DMS114 treated with DMSO at 0.1 percent for 48 hours (cell line): ENCODE data around the gene LGR5.

Source experiments
- DNase-seq: peaks from one replicate; lab custom pipeline; 2025; ENCODE audit not compliant: unreplicated experiment; lab: John Stamatoyannopoulos, UW

LGR5 gene, protein sequence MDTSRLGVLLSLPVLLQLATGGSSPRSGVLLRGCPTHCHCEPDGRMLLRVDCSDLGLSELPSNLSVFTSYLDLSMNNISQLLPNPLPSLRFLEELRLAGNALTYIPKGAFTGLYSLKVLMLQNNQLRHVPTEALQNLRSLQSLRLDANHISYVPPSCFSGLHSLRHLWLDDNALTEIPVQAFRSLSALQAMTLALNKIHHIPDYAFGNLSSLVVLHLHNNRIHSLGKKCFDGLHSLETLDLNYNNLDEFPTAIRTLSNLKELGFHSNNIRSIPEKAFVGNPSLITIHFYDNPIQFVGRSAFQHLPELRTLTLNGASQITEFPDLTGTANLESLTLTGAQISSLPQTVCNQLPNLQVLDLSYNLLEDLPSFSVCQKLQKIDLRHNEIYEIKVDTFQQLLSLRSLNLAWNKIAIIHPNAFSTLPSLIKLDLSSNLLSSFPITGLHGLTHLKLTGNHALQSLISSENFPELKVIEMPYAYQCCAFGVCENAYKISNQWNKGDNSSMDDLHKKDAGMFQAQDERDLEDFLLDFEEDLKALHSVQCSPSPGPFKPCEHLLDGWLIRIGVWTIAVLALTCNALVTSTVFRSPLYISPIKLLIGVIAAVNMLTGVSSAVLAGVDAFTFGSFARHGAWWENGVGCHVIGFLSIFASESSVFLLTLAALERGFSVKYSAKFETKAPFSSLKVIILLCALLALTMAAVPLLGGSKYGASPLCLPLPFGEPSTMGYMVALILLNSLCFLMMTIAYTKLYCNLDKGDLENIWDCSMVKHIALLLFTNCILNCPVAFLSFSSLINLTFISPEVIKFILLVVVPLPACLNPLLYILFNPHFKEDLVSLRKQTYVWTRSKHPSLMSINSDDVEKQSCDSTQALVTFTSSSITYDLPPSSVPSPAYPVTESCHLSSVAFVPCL

DNA sequence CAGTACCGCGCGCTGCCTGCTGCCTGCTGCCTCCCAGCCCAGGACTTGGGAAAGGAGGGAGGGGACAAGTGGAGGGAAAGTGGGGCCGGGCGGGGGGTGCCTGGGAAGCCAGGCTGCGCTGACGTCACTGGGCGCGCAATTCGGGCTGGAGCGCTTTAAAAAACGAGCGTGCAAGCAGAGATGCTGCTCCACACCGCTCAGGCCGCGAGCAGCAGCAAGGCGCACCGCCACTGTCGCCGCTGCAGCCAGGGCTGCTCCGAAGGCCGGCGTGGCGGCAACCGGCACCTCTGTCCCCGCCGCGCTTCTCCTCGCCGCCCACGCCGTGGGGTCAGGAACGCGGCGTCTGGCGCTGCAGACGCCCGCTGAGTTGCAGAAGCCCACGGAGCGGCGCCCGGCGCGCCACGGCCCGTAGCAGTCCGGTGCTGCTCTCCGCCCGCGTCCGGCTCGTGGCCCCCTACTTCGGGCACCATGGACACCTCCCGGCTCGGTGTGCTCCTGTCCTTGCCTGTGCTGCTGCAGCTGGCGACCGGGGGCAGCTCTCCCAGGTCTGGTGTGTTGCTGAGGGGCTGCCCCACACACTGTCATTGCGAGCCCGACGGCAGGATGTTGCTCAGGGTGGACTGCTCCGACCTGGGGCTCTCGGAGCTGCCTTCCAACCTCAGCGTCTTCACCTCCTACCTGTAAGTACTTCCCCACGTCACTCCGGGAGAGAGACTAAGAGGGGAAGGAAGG is at the start of gene LGR5:
Gene LGR5, plus strand, starts transcription at position 186 of the 732 bp plus-strand sequence. Its CDS starts 283 bp downstream, at position 469.
- no peak for DNase-seq

DNA sequence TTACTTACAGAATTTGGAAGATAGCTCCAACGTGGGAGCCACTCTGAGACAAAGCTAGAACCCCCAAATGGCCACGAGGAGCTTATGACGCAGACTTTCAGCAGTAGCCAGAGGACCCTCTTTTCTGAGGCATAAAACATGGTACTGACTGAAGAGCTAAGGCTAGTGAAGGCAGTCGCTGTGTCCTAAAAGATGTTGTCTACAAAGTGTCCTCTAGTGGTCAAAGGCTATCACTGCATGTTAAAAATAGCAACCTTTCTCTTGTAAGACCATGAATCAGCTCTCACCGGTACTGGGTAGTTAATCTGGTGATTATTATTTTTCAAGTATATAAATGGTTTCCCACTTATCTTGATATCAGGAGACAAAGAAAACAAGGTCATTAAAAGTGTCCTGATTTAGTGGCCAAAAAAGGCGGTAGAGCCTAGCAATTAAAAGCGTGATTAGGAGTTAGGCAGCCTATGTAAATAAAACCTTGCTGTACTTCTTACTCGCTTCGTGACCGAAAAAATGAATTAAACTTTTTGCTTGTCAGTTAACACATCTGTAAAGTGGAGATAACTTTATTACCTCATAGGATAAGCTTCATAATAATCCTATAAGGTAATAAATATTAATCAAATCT is 47.0 kb upstream of the LGR5 start:
- DNase-seq, result peak; percentile 71

DNA sequence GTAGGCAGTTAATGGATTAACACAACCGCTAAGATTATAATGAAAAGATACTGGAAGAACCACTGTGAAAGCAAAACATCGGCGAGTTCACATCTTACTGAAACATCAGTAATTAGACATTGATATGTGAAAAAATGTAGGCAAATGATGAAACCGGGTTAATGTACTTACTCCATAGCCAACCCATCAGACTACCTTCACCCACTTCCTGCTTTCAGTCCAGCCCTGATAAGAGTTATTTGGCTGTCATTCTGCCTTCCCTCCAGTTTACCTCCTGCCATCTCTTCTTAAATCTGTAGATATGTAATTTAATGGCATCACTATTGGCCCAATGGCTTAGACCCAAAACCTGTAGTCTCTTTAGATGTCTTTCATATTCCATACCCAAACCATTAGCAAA is 46.0 kb upstream of the LGR5 start:
- no peak for DNase-seq

DNA sequence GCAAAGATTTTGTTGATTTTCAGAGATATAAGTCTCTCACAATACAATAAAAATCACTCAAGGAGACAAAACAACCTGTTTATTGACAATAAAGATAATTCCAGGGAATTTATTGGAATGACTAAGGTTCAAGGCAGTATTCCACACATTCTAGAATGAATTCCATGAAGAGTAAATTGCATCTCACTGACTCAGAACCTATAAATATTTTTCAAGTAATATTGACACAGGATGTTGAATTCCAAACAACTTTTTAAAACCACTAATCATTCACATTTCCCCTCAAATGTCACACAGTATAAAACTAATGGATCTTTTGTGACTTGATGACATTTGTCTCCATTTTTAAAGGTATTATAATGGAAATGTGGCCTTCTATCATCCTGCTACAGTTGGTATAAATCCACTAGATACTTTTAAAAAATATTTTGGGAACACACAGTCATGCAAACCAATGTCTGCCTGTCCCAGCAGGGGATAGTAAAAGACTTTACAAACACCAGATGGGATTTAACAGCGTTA is 42.1 kb upstream of the LGR5 start:
- no peak for DNase-seq

DNA sequence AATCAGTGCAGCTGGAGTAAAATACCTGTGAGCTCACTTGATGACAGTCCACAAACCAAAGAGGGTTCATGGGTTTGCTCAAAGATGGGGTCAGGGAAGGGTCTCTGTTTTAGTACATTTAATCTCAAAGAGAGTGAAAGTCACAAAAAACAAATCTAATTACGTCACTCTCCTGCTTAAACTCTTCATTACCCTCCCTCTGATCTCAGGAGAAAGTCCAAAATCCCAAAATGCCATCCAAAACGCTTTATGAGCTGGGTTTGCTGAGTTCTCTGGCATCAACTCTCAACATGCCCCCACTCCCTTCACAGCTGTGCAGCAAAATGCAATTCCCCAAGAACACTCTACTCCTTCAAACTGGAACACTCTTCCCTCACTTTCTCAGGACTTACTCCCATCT is 40.4 kb upstream of the LGR5 start:
- DNase-seq, result no peak

DNA sequence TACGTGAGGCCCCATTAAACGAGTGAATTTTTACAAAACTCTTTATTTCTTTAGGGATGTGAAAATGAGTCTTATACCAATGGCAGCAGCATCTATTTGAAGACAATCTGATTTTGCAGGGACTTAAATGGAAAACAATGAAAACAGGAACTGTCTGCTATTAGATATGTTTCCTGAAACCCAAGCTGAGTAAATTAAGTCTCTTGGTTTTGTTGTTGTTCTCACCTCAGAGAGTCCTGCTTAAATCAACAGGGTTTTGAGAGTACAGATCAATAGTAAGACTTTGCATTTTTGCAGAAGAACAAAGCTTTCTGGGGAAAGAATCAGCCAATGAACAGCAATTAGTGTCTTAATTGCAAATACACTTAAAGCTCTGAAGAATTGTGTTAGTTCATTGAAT is 39.1 kb upstream of the LGR5 start:
- DNase-seq, result no peak

DNA sequence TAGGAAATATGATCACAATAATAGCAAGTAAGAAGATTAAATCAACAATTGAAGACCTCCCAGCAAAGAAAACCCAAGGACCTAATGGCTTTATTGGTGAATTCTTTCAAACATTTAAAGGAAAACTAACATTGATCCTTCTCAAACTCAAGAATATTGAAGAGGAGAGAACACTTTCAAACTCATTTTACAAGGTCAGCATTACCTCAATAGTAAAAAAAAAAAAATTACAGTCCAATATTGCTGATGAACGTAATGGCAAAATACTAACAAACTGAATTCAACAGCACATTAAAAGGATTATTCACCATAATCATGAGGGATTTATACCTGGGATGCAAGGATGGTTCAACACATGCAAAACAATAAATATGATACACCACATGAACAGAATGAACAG is 33.7 kb upstream of the LGR5 start:
- no peak for DNase-seq

DNA sequence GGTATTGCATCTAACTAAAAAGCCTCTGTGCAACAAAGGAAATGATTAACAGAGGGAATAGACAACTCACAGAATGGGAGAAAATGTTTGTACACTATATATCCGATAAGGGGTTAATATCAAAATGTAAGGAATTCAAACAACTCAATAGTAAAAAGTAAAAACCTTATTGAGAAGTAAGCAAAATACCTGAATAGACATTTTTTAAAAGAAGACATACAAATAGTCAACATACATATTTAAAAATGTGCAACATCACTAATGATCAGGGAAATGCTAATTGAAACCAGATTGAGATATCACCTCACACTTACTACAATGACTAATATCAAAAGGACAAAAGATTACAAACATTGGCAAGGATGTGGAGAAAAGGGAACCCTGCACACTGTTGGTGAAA is 31.9 kb upstream of the LGR5 start:
- DNase-seq, result no peak

DNA sequence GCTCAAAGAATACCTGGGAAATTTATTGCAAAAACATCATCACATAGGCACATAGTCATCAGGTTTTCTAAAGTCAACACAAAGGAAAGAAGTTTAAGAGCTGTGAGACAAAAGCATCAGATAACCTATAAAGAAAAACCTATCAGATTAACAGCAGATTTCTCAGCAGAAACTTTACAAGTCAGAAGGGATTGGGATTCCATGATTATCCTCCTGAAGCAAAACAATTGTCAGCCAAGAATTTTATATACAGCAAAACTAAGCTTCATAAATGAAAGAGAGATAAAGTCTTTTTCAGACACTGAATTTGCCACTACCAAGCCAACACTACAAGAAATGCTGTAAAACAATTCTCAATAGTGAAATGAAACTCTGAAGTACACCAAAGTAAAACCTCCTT is 28.8 kb upstream of the LGR5 start:
- DNase-seq, result no peak

DNA sequence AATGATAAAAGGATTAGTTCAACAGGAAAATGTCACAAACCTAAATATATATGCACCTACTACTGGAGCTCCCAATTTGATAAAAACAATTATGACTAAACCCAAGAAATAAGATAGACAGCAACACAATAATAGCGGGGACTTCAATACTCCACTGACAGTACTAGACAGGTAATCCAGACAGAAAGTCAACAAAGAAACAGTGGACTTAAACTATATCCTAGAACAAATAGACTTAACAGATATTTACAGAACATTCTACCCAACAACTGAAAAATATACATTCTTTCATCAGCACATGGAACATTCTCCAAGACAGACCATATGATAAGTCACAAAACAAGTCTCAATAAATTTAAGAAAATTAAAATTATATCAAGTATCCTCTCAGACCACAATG is 28.0 kb upstream of the LGR5 start:
- no peak for DNase-seq

DNA sequence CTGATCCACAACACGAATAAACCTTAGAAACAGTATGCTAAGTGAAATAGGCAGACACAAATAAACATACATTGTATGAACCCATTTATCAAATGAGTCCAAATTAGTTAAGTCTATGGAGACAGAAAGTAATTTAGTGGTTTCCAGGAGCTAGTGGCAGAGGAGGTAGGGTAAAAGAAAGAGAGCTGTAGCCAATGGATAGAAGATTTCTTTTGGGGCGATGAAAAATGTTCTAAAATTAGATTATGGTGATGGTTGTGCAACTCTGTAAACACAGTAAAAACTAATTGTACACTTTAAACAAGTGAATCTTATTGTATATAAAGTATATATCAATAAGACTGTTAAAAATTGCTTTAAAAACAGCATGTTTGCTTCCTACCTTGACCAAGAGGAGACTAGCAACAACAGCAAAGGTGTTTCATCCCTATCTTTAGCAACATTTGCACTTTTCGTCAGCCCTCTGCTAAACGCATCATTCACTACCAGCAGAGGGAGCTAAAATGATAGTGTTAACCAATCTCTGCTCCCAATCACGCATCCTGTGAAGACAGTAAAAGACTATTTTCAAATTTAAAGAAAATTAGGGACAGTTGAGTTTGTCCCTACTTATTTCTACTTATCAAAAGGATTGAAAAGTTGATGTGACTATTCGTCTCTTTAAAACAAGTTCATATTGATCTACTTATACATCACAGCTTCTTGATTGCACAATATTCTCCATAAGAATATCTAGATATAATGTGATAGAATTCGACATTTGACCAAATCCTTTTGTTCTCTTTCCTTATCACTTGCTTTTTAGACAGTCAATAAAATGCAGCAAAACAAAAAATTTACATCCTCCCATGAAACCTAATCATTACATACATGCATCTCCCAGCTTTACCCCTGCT is 24.0 kb upstream of the LGR5 start:
- DNase-seq, result peak; percentile 52

DNA sequence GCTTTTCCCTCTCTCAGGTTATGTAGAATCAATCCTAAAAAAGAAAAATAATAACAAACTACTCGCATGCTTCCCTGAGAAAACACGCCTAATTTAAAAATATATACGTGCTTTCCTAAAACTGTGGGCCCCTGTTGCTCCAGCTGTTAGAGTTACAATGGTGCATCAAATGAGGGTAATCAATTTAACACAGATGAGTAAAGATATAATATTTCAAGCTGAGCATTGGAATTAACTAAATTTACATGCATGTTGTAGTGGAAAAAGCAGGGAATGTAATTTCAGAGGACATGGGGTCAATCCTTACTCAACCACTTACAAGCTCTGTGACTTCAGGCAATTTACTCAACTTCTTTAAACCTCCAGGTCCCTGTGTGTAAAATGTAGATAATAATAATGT is 22.4 kb upstream of the LGR5 start:
- DNase-seq, result no peak

DNA sequence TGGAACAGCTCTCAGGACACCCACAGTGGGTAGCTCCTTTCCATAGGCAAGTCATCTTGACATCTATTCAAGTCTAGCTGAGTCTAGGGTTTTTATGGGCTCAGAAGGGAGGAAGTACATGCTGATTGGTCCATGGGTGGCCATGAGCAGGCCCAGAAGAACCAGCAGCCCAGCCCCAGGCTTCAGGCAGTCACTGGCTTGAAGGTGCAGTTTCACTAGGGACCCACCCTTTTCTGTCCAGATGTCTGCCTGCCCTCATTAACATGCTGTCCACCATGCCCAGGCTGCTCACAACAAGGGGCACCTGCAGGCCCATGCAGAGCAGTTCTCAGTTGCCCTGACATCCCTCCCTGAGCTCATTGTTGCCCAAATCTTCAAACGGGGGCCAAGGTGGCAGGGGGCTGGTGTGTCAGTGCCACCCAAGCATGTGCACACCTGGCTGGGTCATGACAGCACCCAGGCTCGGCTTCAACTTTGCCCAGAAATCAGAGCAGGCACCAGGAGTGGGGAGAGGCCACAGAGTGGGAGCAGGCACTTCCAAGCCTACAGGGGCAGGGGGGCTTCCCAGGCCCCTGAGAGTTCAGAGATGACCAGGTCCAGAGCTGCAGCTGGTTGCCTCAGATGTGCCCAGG is 18.7 kb upstream of the LGR5 start:
- no peak for DNase-seq

DNA sequence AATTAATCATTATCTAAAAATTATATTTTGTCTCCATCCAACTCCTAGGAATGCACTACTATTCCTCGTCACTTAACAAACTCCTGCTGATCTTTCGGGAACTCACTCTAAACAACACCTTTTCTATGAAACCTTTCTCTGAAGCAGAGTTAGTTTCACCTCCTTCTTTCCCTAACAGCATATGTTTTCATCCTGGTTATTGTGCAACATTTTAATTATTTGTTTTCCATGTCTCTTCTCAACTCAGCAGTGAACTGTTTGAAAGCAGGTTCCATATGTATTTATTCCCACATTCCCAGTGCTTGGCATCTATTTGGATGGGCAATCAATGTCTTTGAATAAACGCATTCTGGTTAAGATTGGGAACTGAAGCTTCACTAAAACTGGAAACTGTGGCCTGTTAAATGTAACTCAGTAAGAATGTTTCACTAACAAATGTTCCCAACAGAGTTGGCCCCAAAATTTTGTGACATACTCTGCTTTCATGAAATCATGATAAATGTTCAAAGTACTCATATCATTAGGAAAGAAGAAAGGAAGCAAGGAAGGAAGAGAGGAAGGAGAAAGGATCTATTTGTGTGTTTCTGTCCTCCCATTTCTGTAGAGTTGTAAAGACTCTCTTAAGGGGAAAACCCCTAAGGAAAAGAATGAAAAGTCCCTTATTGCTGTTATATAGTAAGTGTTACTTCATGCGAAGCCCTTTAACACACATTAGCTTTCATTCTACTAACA is 13.9 kb upstream of the LGR5 start:
- no peak for DNase-seq

DNA sequence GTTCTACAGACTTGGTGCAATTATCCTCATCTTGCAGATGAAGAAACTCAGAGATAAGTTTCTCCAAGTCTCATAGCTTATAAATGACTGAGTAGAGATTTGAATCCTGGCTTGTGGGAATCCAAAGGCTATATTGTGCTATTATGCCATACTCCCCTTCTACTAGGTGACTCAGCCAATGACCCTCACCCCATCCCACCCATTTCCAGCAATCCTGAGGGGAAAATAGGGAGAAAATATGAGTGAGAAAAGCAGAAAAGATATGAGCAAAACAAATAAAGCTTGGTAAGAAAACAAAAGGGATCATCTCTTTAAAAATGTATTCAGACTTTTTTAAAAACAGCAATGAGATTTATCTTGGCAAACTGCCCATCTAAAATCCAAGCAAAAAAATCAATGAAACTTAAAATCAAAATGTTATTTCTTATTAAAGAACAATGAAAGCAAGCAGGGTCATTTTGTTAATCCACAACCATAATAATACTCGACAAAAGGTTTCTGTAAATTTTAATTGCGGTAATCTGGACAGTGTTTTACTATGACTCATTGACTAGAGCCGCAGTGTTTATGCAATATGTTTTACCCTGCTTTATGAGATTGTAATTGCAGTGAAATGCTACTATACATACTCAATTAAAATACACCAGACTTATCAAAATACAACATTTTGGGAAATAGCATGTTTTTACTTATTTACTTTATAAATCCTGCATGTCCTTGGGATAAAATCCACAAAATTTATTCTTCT is 13.1 kb upstream of the LGR5 start:
- DNase-seq, result no peak

DNA sequence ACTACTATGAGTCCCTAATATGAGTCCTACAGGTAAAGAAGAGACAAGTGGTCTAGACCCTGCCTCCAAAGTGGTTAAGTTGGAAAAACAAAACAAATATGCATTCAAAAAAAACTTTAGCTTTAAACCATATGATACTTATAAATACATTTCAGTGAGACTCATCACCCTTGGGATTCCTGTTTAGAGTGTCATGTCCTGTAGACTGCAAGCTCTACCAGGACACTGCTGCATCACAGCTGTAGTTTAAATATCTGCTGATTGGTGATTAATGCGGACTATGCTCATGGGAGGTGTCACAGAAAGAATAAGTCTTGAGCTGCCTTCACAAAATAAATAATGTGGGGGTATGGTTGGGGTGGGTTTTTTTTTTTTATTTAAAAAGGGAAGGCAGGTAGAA is 8.8 kb upstream of the LGR5 start:
- DNase-seq, result no peak

DNA sequence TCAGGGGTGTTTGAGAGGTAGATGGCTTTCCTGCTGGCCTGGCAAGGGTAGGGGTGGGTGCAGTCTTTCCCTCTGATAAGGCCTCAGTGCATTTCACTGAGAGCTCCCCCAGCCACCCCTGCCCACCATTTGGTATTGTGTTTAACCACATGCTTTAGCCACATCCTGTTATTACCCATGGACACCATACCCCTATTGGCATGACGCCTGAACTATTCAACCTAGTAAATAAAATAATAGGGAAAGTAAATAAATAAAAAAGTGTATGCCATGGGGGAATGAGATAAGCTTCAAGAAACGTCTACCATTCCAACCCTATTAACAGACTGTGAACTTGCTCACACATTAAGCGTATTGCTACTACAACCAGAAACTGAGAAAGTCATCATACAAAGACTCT is 7.6 kb upstream of the LGR5 start:
- no peak for DNase-seq

DNA sequence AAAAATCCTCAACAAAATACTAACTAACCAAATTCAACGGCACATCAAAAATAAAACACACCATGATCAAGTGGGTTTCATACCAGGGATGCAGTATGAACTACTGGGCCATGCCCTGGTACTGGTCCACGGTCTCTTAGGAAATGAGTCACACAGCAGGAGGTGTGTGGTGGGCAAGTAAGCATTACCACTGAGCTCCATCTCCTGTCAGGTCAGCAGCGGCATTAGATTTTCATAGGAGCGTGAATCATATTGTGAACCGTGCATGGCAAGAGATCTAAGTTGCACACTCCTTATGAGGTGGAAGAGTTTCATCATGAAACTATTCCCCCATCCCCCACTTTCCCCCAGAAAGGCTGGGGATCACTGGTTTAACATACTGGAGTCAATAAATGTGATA is 6.7 kb upstream of the LGR5 start:
- DNase-seq, result no peak
